ENCODE results near the gene TNNI2. TPM values are rescaled to one million over a fixed set of nuclear protein-coding genes. Genes with fewer than 3 reads are reported as not detected.

Gene TNNI2
- total RNA-seq, 2 donors from 2014 or later, result not detected

- H3K36me3 ChIP-seq, result peaks cover 18% of the 10 kb centered on the region
- H3K9me3 ChIP-seq, result no peaks in the 10 kb centered on the region
- H3K4me1 ChIP-seq, result peaks cover 0 to 6% of the 10 kb centered on the region in 2 donors
- DNase-seq (ENCODE audit: low spot score), result no peak
- no peak overlapping the region for H3K4me3 ChIP-seq
- H3K27ac ChIP-seq, result no peak overlapping the region
- TF ChIP-seq CTCF (IDR thresholded peaks at IDR 0.05), result no peak
- no peaks in the 10 kb centered on the region for H3K27me3 ChIP-seq
Observed at GRCh38 chr11:1888347-1888753, 49.6 kb downstream of the TNNI2 start.

- H3K27me3 ChIP-seq, result no peaks in the 10 kb centered on the region
- H3K4me1 ChIP-seq, result peaks cover 0 to 6% of the 10 kb centered on the region in 2 donors
- H3K9me3 ChIP-seq, result no peaks in the 10 kb centered on the region
- H3K36me3 ChIP-seq, result peaks cover 18% of the 10 kb centered on the region
- H3K4me3 ChIP-seq, result no peak overlapping the region
- no peak overlapping the region for H3K27ac ChIP-seq
- DNase-seq (ENCODE audit: low spot score), result no peak
- no peak for TF ChIP-seq CTCF (IDR thresholded peaks at IDR 0.05)
Observed at GRCh38 chr11:1888811-1889210, 50.0 kb downstream of the TNNI2 start.

- no peak for TF ChIP-seq CTCF (IDR thresholded peaks at IDR 0.05)
- no peak for DNase-seq (ENCODE audit: low spot score)
- Histone ChIP-seq H3K27me3 (no peaks in the 10 kb centered on the region), H3K36me3 (peaks cover 18% of the 10 kb centered on the region), H3K27ac (no peak overlapping the region), H3K4me3 (no peak overlapping the region), H3K4me1 (peaks cover 0 to 6% of the 10 kb centered on the region in 2 donors), H3K9me3 (no peaks in the 10 kb centered on the region)
Observed at GRCh38 chr11:1889224-1889930, 50.6 kb downstream of the TNNI2 start.

- Histone ChIP-seq H3K27ac (no peak overlapping the region), H3K9me3 (no peaks in the 10 kb centered on the region), H3K36me3 (peaks cover 11% of the 10 kb centered on the region), H3K27me3 (no peaks in the 10 kb centered on the region), H3K4me1 (peaks cover 0 to 6% of the 10 kb centered on the region in 2 donors), H3K4me3 (no peak overlapping the region)
- no peak for DNase-seq (ENCODE audit: low spot score)
- TF ChIP-seq CTCF (IDR thresholded peaks at IDR 0.05), result no peak
Observed at GRCh38 chr11:1889941-1890855, 51.4 kb downstream of the TNNI2 start.

Small RNAs within 50 kb of the gene (microRNA-seq; reads per million reads assigned to microRNA genes)
- 0 reads per million in 2 donors for gene MIR4298 (ENCODE audit: borderline number of aligned reads in 2 of 2, borderline replicate concordance in 1 of 2)
- 0 reads per million in 2 donors for gene MIR7847 (ENCODE audit: borderline number of aligned reads in 2 of 2, borderline replicate concordance in 1 of 2)

Other genes with a start within 250 kb of the TNNI2 start
- gene KRTAP5-2, start 240.7 kb upstream of the TNNI2 start, total RNA-seq, result not detected
- not detected for gene KRTAP5-3, start 230.5 kb upstream of the TNNI2 start, total RNA-seq
- not detected for gene KRTAP5-4, start 216.8 kb upstream of the TNNI2 start, total RNA-seq
- gene KRTAP5-5, start 209.2 kb upstream of the TNNI2 start, total RNA-seq, result not detected
- gene KRTAP5-6, start 141.8 kb upstream of the TNNI2 start, total RNA-seq, result not detected
- under 1 TPM; 0.37 to 0.47 TPM for gene IFITM10, start 88.4 kb upstream of the TNNI2 start, total RNA-seq
- 1,000 to 10,000 TPM in 1 of 2 donors, 100 to 1,000 TPM in 1; 782 to 1,042 TPM for gene CTSD, start 75.1 kb upstream of the TNNI2 start, total RNA-seq
- gene SYT8, start 4.0 kb upstream of the TNNI2 start, total RNA-seq, result not detected
- 10 to 100 TPM in 1 of 2 donors, 1 to 10 TPM in 1; 7.9 to 12.1 TPM for gene LSP1, start 14.1 kb downstream of the TNNI2 start, total RNA-seq
- under 1 TPM in 1 of 2 donors, not detected in 1; 0.33 TPM for gene PRR33, start 52.9 kb downstream of the TNNI2 start, total RNA-seq
- 10 to 100 TPM; 12.8 to 16.4 TPM for gene TNNT3, start 80.7 kb downstream of the TNNI2 start, total RNA-seq
- gene MRPL23, start 108.4 kb downstream of the TNNI2 start, total RNA-seq, result 100 to 1,000 TPM; 128 to 210 TPM
- 100 to 1,000 TPM; 449 to 551 TPM for gene H19, start 158.9 kb downstream of the TNNI2 start, total RNA-seq

All from right atrium auricular region (tissue), 2 donors.